Transverse colon (tissue), 4 donors: ENCODE results near the gene OTULINL. TPM values are rescaled to one million over a fixed set of nuclear protein-coding genes. Genes with fewer than 3 reads are reported as not detected.
A peak's percentile ranks its signal among the peaks of the same experiment; 100 is the strongest.
"Not testable (repeated sequence)": the region's sequence is repeated elsewhere in the genome, so short reads cannot be mapped to it uniquely, and the experiment has no call there.

Experiments used
- DNase-seq: peaks from one replicate; pipeline ENCODE4 v3.0.0-alpha.2; 2019
- H3K27ac ChIP-seq, 4 donors: fragments of 200-600 bp; sonication (generic); 2 replicates each; pipeline ENCODE4 v1.5.1; 2016 to 2018; ENCODE audit warnings: inconsistent platforms in 4 of 4
- H3K27me3 ChIP-seq: fragments of 200-600 bp; sonication (generic); 2 replicates; pipeline ENCODE4 v1.5.1; 2017; ENCODE audit warnings: inconsistent platforms
- H3K36me3 ChIP-seq, 4 donors: fragments of 200-600 bp; sonication (generic); 2 replicates each; pipeline ENCODE4 v1.5.1; 2017 to 2019; ENCODE audit warnings: inconsistent platforms in 4 of 4
- H3K4me1 ChIP-seq, 4 donors: fragments of 200-600 bp; sonication (generic); 2 replicates each; pipeline ENCODE4 v1.5.1; 2017 to 2020; ENCODE audit warnings: inconsistent platforms in 4 of 4
- H3K4me3 ChIP-seq, 4 donors: fragments of 200-600 bp; sonication (generic); 1 replicate in 1 of 4; 2 replicates in 3 of 4; pipeline versions ENCODE4 v1.5.1 to v1.6.1; 2017 to 2019; ENCODE audit warnings: inconsistent platforms in 4 of 4
- H3K9me3 ChIP-seq, 2 donors: fragments of 200-600 bp; sonication (generic); 2 replicates each; pipeline ENCODE4 v1.5.1; 2017 to 2019; ENCODE audit warnings: inconsistent platforms in 2 of 2
- CTCF ChIP-seq, 5 experiments: fragments of 200-600 bp in 3 of 5; fragments of 450-650 bp in 2 of 5; sonication (generic) in 3 of 5; IDR thresholded peaks; 1 replicate in 2 of 5; 2 replicates in 3 of 5; pipeline ENCODE4 v1.5.1; 2016 to 2017; ENCODE audit warnings: antibody characterized with exemption in 5 of 5, inconsistent platforms in 3 of 5, mild to moderate bottlenecking in 2 of 5, moderate library complexity in 1 of 5
- EP300 ChIP-seq: sonication (generic); formaldehyde crosslinking; IDR thresholded peaks from one replicate; pipeline ENCODE4 v1.6.1; 2017; ENCODE audit warnings: antibody characterized with exemption, low read depth
- POLR2A ChIP-seq: fragments of 450-650 bp; IDR thresholded peaks from one replicate; pipeline ENCODE4 v1.6.1; 2016; ENCODE audit warnings: antibody characterized with exemption, mild to moderate bottlenecking, moderate library complexity
- POLR2AphosphoS5 ChIP-seq, 3 donors: sonication (generic); formaldehyde crosslinking; IDR thresholded peaks; one replicate each; pipeline ENCODE4 v1.6.1; 2016; ENCODE audit warnings: antibody characterized with exemption in 3 of 3
- WGBS, 2 donors: methylation state at CpG; one replicate each; pipeline ENCODE4 v1.1.5; 2018; ENCODE audit warnings: low coverage in 1 of 2; 5-methylcytosine and 5-hydroxymethylcytosine counted together
- in situ Hi-C, 4 donors: fragments of 200-750 bp; cut with MboI; loops; one replicate each; pipeline versions ENCODE4 v1.15.0 to v1.15.1; 2017; ENCODE audit warnings: low sequenced_read_pairs in 3 of 4, low pct_ligation_motif_present in 1 of 4, low pct_unique_long_range_greater_than_20kb in 1 of 4
- intact Hi-C: fragments of 100-400 bp; cut with DNase I; formaldehyde crosslinking; loops from one replicate; pipeline ENCODE4 v1.15.1; 2023; ENCODE audit warnings: low total_unique reads
- total RNA-seq, 4 donors: library from RNA; depleted of rRNA; stranded (reverse); fragments of >200 nt; gene quantifications; one replicate each; pipeline ENCODE4 v1.1.0, GENCODE V29; 2016

The OTULINL gene
- total RNA-seq, 4 donors from 2014 or later, result 6.2 to 61.0 (median 27.3) TPM

GRCh38 chr5:14545862-14546261 is 35.7 kb upstream of the OTULINL start:
- TF ChIP-seq POLR2A (no peak), EP300 (no peak), CTCF (IDR thresholded peaks at IDR 0.05) (no peak), POLR2AphosphoS5 (IDR thresholded peaks at IDR 0.05) (no peak)

GRCh38 chr5:14547666-14548065 is 33.9 kb upstream of the OTULINL start:
- Histone ChIP-seq H3K27me3 (no peaks in the 10 kb centered on the region), H3K4me1 (peaks cover 0 to 15% (median 4%) of the 10 kb centered on the region in 4 donors), H3K4me3 (no peak overlapping the region), H3K27ac (no peak overlapping the region), H3K36me3 (no peaks in the 10 kb centered on the region), H3K9me3 (no peaks in the 10 kb centered on the region)
- no peak for DNase-seq
- intact Hi-C loops, result no loop called here
- WGBS, 2 donors, result 88 to 94% methylated on average over 1 of the region's 1 CpG
- in situ Hi-C loops, result no loop called here
- TF ChIP-seq CTCF (IDR thresholded peaks at IDR 0.05) (no peak), POLR2A (no peak), POLR2AphosphoS5 (IDR thresholded peaks at IDR 0.05) (no peak), EP300 (no peak)

More at GRCh38 chr5:14545862-14546261, 35.7 kb upstream of the OTULINL start:
- Histone ChIP-seq H3K27me3 (no peaks in the 10 kb centered on the region), H3K9me3 (peaks cover 4 to 5% of the 10 kb centered on the region in 2 donors), H3K4me1 (peaks cover 0 to 7% (median 3%) of the 10 kb centered on the region in 4 donors), H3K27ac (no peak overlapping the region), H3K4me3 (no peak overlapping the region), H3K36me3 (no peaks in the 10 kb centered on the region)
- in situ Hi-C loops (no loop called here), intact Hi-C loops (no loop called here)
- 69% methylated on average over 1 of the region's 1 CpG; no CpG with 5 or more reads in 1 of the 2 donors for WGBS, 2 donors
- DNase-seq, result no peak

- Histone ChIP-seq H3K36me3 (no peaks in the 10 kb centered on the region), H3K4me1 (peaks cover 0 to 19% (median 5%) of the 10 kb centered on the region in 4 donors), H3K27me3 (no peaks in the 10 kb centered on the region), H3K9me3 (no peaks in the 10 kb centered on the region), H3K27ac (peak overlapping the region; percentile 52 to 68 (median 62)), H3K4me3 (no peak overlapping the region)
- TF ChIP-seq POLR2A (no peak), POLR2AphosphoS5 (IDR thresholded peaks at IDR 0.05) (peak in 1 of 3 donors; percentile 53)
- WGBS, 2 donors, result 46 to 52% methylated on average over 2 to 3 of the region's 3 CpGs
- DNase-seq, result peak; percentile 73
- intact Hi-C loops, result no loop called here
- in situ Hi-C loops, result no loop called here
Measured at GRCh38 chr5:14551211-14551610, 30.4 kb upstream of the OTULINL start.

- 44 to 64% methylated on average over 1 of the region's 1 CpG for WGBS, 2 donors
- H3K36me3 ChIP-seq, result no peaks in the 10 kb centered on the region
- H3K27me3 ChIP-seq, result no peaks in the 10 kb centered on the region
- no peak for DNase-seq
- H3K9me3 ChIP-seq, result no peaks in the 10 kb centered on the region
- TF ChIP-seq CTCF (IDR thresholded peaks at IDR 0.05) (no peak), POLR2A (no peak), POLR2AphosphoS5 (IDR thresholded peaks at IDR 0.05) (no peak), EP300 (no peak)
- H3K27ac ChIP-seq, result peak overlapping the region in 3 of 4 donors; percentile 29 to 68 (median 61)
- intact Hi-C loops (no loop called here), in situ Hi-C loops (no loop called here)
- H3K4me3 ChIP-seq, result no peak overlapping the region
- H3K4me1 ChIP-seq, result peaks cover 4 to 27% (median 11%) of the 10 kb centered on the region in 4 donors
Measured at GRCh38 chr5:14552017-14552416, 29.6 kb upstream of the OTULINL start.

- H3K4me3 ChIP-seq, DNase-seq, H3K27ac ChIP-seq, H3K27me3 ChIP-seq, in situ Hi-C loops, intact Hi-C loops, H3K36me3 ChIP-seq, H3K9me3 ChIP-seq: not testable (repeated sequence)
- 69 to 100% methylated on average over 1 to 3 of the region's 3 CpGs for WGBS, 2 donors
- H3K4me1 ChIP-seq, result peaks cover 4 to 49% (median 28%) of the 10 kb centered on the region in 4 donors
Measured at GRCh38 chr5:14554288-14554687, 27.3 kb upstream of the OTULINL start.
